Thyroid gland (tissue), 4 donors: ENCODE data around the gene XPO4. TPM values are rescaled to one million over a fixed set of nuclear protein-coding genes. Genes with fewer than 3 reads are reported as not detected.

ENCODE experiments used
- DNase-seq, 2 donors: peaks; one replicate each; pipeline ENCODE4 v3.0.0-alpha.2; 2019
- H3K27ac ChIP-seq, 3 donors: fragments of 200-600 bp; sonication (generic); 1 replicate in 2 of 3; 2 replicates in 1 of 3; pipeline ENCODE4 v1.5.1; 2016 to 2019; ENCODE audit warnings: mild to moderate bottlenecking in 1 of 3, moderate library complexity in 1 of 3
- H3K27me3 ChIP-seq: fragments of 200-600 bp; sonication (generic); one replicate; pipeline ENCODE4 v1.5.1; 2019
- H3K36me3 ChIP-seq, 2 donors: fragments of 200-600 bp; sonication (generic); one replicate each; pipeline ENCODE4 v1.5.1; 2016 to 2019
- H3K4me1 ChIP-seq, 2 donors: fragments of 200-600 bp; sonication (generic); one replicate each; pipeline ENCODE4 v1.5.1; 2017 to 2019
- H3K4me3 ChIP-seq, 3 donors: fragments of 200-600 bp; sonication (generic); replicated peaks in 1 of 3; 1 replicate in 2 of 3; 2 replicates in 1 of 3; pipeline ENCODE4 v1.5.1; 2016; ENCODE audit warnings: mild to moderate bottlenecking in 1 of 3
- H3K9me3 ChIP-seq: fragments of 200-600 bp; sonication (generic); one replicate; pipeline ENCODE4 v1.5.1; 2017
- POLR2A ChIP-seq, 2 donors: fragments of 450-650 bp; IDR thresholded peaks; one replicate each; pipeline ENCODE4 v1.6.1; 2017; ENCODE audit warnings: antibody characterized with exemption in 2 of 2, mild to moderate bottlenecking in 2 of 2, moderate library complexity in 1 of 2
- WGBS, 2 donors: methylation state at CpG; one replicate each; pipeline ENCODE4 v1.1.5; 2017; 5-methylcytosine and 5-hydroxymethylcytosine counted together
- intact Hi-C: fragments of 100-400 bp; cut with DNase I; formaldehyde crosslinking; loops from one replicate; pipeline ENCODE4 v1.15.1; 2023
- total RNA-seq, 4 donors: library from RNA; depleted of rRNA; stranded (reverse); fragments of >200 nt; gene quantifications; one replicate each; pipeline ENCODE4 v1.2.3, GENCODE V29; 2016
- TF ChIP-seq, protein P1 (sequence below), 6 experiments: fragments of 200-600 bp in 3 of 6; fragments of 450-650 bp in 3 of 6; sonication (generic) in 3 of 6; IDR thresholded peaks; one replicate each; pipeline ENCODE4 v1.5.1; 2016 to 2019; ENCODE audit warnings: antibody characterized with exemption in 6 of 6, mild to moderate bottlenecking in 2 of 6, inconsistent platforms in 1 of 6, moderate library complexity in 1 of 6

XPO4 gene
- total RNA-seq, 4 donors from 2014 or later = 15.7 to 30.8 (median 29.1) TPM

DNA sequence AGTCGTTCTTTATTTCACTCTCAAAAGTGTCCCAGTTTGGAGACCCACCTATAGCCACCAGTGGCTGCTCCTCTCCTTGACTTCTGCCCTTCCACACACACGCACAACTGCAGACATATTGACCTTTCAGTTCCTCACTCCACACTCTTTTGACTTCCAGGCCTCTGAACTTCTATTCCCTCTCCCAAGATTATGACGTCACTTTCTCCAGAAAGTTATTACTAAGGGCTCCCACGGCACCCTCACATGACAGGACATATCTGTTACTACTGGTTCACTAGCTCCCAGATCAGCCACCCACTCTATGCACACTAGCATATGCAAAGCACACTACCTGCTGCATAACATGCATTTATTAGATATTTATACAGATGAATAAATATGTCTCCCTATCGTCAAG lies 45.9 kb downstream of the XPO4 start:
- Histone ChIP-seq H3K4me1 (peaks cover 2 to 6% of the 10 kb centered on the region in 2 donors), H3K4me3 (no peak overlapping the region), H3K36me3 (no peaks in the 10 kb centered on the region), H3K9me3 (no peaks in the 10 kb centered on the region), H3K27me3 (no peaks in the 10 kb centered on the region), H3K27ac (no peak overlapping the region)
- intact Hi-C loops = no loop called here
- TF ChIP-seq, protein P1, sequence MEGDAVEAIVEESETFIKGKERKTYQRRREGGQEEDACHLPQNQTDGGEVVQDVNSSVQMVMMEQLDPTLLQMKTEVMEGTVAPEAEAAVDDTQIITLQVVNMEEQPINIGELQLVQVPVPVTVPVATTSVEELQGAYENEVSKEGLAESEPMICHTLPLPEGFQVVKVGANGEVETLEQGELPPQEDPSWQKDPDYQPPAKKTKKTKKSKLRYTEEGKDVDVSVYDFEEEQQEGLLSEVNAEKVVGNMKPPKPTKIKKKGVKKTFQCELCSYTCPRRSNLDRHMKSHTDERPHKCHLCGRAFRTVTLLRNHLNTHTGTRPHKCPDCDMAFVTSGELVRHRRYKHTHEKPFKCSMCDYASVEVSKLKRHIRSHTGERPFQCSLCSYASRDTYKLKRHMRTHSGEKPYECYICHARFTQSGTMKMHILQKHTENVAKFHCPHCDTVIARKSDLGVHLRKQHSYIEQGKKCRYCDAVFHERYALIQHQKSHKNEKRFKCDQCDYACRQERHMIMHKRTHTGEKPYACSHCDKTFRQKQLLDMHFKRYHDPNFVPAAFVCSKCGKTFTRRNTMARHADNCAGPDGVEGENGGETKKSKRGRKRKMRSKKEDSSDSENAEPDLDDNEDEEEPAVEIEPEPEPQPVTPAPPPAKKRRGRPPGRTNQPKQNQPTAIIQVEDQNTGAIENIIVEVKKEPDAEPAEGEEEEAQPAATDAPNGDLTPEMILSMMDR (IDR thresholded peaks at IDR 0.05) = no peak
- no peak for TF ChIP-seq POLR2A (IDR thresholded peaks at IDR 0.05)
- 94 to 95% methylated on average over 5 of the region's 5 CpGs for WGBS, 2 donors
- no peak for DNase-seq

DNA sequence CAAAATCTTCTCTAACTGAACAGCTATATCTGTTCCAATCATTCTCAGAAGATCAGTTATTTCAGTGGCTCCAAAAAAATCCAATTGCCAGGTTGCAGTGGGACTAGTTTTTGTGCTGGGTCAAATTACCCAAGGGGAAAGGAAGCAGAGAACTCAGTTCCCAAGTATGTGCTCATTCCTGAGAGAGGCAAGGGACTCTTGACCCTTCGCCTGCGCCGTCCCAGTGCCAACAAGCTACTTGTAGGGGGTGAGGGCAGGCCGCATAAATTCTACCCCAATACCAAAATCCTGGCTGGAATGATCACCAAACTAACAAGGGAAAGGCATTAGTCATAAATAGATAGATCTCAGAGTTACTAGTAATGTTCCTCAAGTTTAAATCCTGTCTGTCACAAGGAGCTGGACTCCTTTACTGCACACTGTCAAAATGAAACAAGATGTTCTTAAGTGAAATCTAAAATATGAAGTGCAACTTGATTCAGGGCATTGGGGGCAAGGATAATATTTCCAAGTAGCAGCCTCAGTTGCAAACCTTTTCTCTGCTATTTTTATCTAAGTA lies 50.6 kb downstream of the XPO4 start:
- Histone ChIP-seq H3K27ac (peak overlapping the region; percentile 13 to 38 (median 15)), H3K4me1 (peaks cover 14 to 16% of the 10 kb centered on the region in 2 donors), H3K27me3 (no peaks in the 10 kb centered on the region), H3K4me3 (no peak overlapping the region), H3K9me3 (no peaks in the 10 kb centered on the region), H3K36me3 (no peaks in the 10 kb centered on the region)
- intact Hi-C loops = no loop called here
- peak; percentile 47 to 55 for DNase-seq
- 56 to 58% methylated on average over 4 of the region's 4 CpGs for WGBS, 2 donors
- TF ChIP-seq, protein P1 (IDR thresholded peaks at IDR 0.05) = no peak
- no peak for TF ChIP-seq POLR2A (IDR thresholded peaks at IDR 0.05)

DNA sequence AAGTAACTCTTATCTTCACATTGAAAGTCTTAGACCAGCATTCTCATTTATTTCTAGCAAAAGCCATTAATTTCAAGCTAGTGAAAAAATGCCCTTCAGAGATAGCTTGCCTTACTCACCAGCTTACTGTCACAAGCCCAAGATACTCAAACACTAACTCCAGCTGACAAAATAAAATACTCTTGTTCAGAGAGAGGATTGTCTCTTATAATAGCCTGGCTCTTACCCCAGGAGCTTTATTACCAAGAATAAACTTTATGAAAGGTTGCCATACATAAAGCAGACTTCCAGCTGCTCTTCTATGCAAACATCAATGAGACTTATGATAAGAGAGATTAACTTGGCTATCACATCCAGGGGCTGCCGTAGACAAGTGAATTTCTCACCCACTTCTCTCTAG lies 53.6 kb downstream of the XPO4 start:
- no peaks in the 10 kb centered on the region for H3K27me3 ChIP-seq
- no peaks in the 10 kb centered on the region for H3K36me3 ChIP-seq
- H3K4me1 ChIP-seq = peaks cover 14 to 16% of the 10 kb centered on the region in 2 donors
- no peak overlapping the region for H3K4me3 ChIP-seq
- 89 to 90% methylated on average over 1 of the region's 1 CpG for WGBS, 2 donors
- no peak for TF ChIP-seq POLR2A (IDR thresholded peaks at IDR 0.05)
- TF ChIP-seq, protein P1 (IDR thresholded peaks at IDR 0.05) = no peak
- DNase-seq = no peak
- no peaks in the 10 kb centered on the region for H3K9me3 ChIP-seq
- intact Hi-C loops = no loop called here
- H3K27ac ChIP-seq = no peak overlapping the region

DNA sequence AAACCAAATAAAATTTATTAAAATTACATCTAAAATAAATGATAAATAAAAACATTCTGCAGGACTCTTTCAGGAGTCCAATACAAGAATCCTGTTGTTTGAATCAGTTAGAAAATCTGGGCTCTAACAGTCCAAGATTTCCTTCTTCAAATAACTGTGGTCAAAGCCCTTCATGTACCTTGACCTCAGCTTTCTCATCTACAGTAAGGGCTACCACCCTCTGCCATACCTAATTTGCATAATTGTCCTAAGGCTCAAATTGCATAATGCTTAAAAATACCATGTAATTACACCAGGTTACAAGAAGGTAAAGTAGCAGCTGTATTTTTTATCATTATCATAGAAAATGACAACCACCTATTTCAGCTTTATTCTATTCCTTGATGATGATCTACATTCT lies 54.3 kb downstream of the XPO4 start:
- no peak for TF ChIP-seq POLR2A (IDR thresholded peaks at IDR 0.05)
- TF ChIP-seq, protein P1 (IDR thresholded peaks at IDR 0.05) = no peak
- Histone ChIP-seq H3K36me3 (no peaks in the 10 kb centered on the region), H3K4me3 (no peak overlapping the region), H3K27ac (no peak overlapping the region), H3K27me3 (no peaks in the 10 kb centered on the region), H3K9me3 (no peaks in the 10 kb centered on the region), H3K4me1 (peaks cover 14 to 16% of the 10 kb centered on the region in 2 donors)
- intact Hi-C loops = no loop called here
- no peak for DNase-seq

DNA sequence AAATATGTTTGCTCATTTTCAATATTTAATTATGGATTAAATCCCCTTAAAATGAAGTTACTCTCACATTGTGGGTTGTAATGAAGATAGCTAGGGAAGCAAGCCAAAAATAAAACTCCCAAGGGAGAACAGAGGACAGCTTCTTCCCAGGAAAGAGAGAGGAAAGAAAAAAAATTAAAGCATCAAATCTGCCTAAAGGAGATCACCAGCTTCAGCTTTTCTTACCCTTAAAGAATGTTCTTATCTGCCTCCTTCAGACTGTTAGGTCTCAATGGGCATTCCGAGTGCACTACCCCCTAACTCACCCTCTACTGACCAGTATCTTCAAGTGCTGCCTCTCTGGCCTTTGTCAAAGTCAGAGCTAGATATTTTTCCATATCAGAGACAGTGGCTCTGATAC lies 55.2 kb downstream of the XPO4 start:
- H3K36me3 ChIP-seq = no peaks in the 10 kb centered on the region
- no peaks in the 10 kb centered on the region for H3K9me3 ChIP-seq
- H3K27ac ChIP-seq = no peak overlapping the region
- peaks cover 14 to 16% of the 10 kb centered on the region in 2 donors for H3K4me1 ChIP-seq
- intact Hi-C loops = no loop called here
- H3K27me3 ChIP-seq = no peaks in the 10 kb centered on the region
- H3K4me3 ChIP-seq = no peak overlapping the region
- no peak for DNase-seq
- no peak for TF ChIP-seq POLR2A (IDR thresholded peaks at IDR 0.05)
- TF ChIP-seq, protein P1 (IDR thresholded peaks at IDR 0.05) = no peak
- 32 to 67% methylated on average over 1 of the region's 1 CpG for WGBS, 2 donors
